OCI-LY7 (cell line): ENCODE data around the gene CEP63. TPM values are rescaled to one million over a fixed set of nuclear protein-coding genes. Genes with fewer than 3 reads are reported as not detected.

Experiments
- BruUV-seq: library from RNA; stranded (reverse); fragments of 400-500 nt; replicated peaks from 2 replicates; lab custom pipeline; 2021; lab: Mats Ljungman, UMichigan
- CTCF ChIA-PET: fragments of 300-600 bp; sonication (Branson Sonifier 250); formaldehyde crosslinking; loops from one replicate; lab custom pipeline; 2022; ENCODE audit warnings: antibody characterized with exemption; ENCODE audit not compliant: unreplicated experiment; lab: Charles Lee
- POLR2A ChIA-PET: fragments of 300-600 bp; sonication (Branson Sonifier 250); formaldehyde crosslinking; loops from one replicate; lab custom pipeline; 2022; ENCODE audit warnings: antibody characterized with exemption; lab: Charles Lee
- DNase-seq: peaks from one replicate; pipeline ENCODE4 v3.0.0-alpha.2; 2015; ENCODE audit warnings: low spot score
- H2AFZ ChIP-seq: fragments of 200-600 bp; sonication (generic), shearing (Covaris generic); 2 replicates; pipeline ENCODE4 v1.6.1; 2014; ENCODE audit warnings: mild to moderate bottlenecking, antibody characterized with exemption, low read length, moderate library complexity
- H3K27ac ChIP-seq: fragments of 200-600 bp; sonication (generic); 2 replicates; pipeline ENCODE4 v1.5.1; 2014; ENCODE audit warnings: mixed run types, low read depth, mild to moderate bottlenecking, moderate library complexity, low read length, inconsistent platforms; ENCODE audit not compliant: poor library complexity, severe bottlenecking
- H3K36me3 ChIP-seq: fragments of 200-600 bp; sonication (generic); 2 replicates; pipeline ENCODE4 v1.6.1; 2014; ENCODE audit warnings: mild to moderate bottlenecking, antibody characterized with exemption, low read length, moderate library complexity, mixed read lengths; ENCODE audit not compliant: insufficient read depth
- H3K4me1 ChIP-seq: fragments of 200-600 bp; sonication (generic); 2 replicates; pipeline ENCODE4 v1.5.1; 2014; ENCODE audit warnings: mild to moderate bottlenecking, low read length; ENCODE audit not compliant: insufficient read depth, poor library complexity, severe bottlenecking
- H3K4me2 ChIP-seq: fragments of 200-600 bp; sonication (generic); 2 replicates; pipeline ENCODE4 v1.6.1; 2014; ENCODE audit warnings: mild to moderate bottlenecking, low read length
- H3K4me3 ChIP-seq: fragments of 200-600 bp; sonication (generic); 2 replicates; pipeline ENCODE4 v1.5.1; 2014; ENCODE audit warnings: mild to moderate bottlenecking, low read depth, low read length; ENCODE audit not compliant: poor library complexity, severe bottlenecking
- H3K79me2 ChIP-seq: fragments of 200-600 bp; sonication (generic); 2 replicates; pipeline ENCODE4 v1.6.1; 2016; ENCODE audit warnings: low read depth, mild to moderate bottlenecking, low read length, moderate library complexity, mixed read lengths; ENCODE audit not compliant: insufficient read depth
- H3K9me2 ChIP-seq: fragments of 200-600 bp; sonication (generic); 2 replicates; pipeline ENCODE4 v1.6.1; 2016; ENCODE audit warnings: mild to moderate bottlenecking, low read length, mixed read lengths; ENCODE audit not compliant: insufficient read depth
- H3K9me3 ChIP-seq: fragments of 200-600 bp; sonication (generic); 2 replicates; pipeline ENCODE4 v1.6.1; 2014; ENCODE audit warnings: mild to moderate bottlenecking, mixed run types, low read length, mixed read lengths
- H4K20me1 ChIP-seq: fragments of 200-600 bp; sonication (generic); 2 replicates; pipeline ENCODE4 v1.6.1; 2014; ENCODE audit warnings: mild to moderate bottlenecking, antibody characterized with exemption, low read length, moderate library complexity, mixed read lengths; ENCODE audit not compliant: insufficient read depth
- CTCF ChIP-seq: fragments of 200-600 bp; sonication (generic); conservative IDR thresholded peaks from 2 replicates; pipeline ENCODE4 v1.5.1; 2014; ENCODE audit warnings: mild to moderate bottlenecking, antibody characterized with exemption, low read length, moderate library complexity, mixed read lengths
- EZH2phosphoT487 ChIP-seq: fragments of 200-600 bp; sonication (generic); IDR thresholded peaks from 2 replicates; pipeline ENCODE4 v1.6.1; 2018; ENCODE audit warnings: low read depth, borderline replicate concordance, mild to moderate bottlenecking, mixed run types, antibody characterized with exemption, low read length, moderate library complexity, mixed read lengths
- intact Hi-C: fragments of 100-400 bp; cut with micrococcal nuclease; formaldehyde crosslinking; loops from one replicate; pipeline ENCODE4 v1.10.0; 2022; ENCODE audit not compliant: unreplicated experiment
- total RNA-seq, 2 experiments: library from RNA; depleted of rRNA in 1 of 2; stranded (reverse); fragments of >200 nt in 1 of 2; shearing (Covaris generic) in 1 of 2; gene quantifications; 2 replicates each; pipeline ENCODE4 v1.2.3, GENCODE V29; 2014 to 2022

The CEP63 gene
- total RNA-seq, 2 experiments from 2014 or later = 42.8 to 45.7 TPM

GRCh38 chr3:134623615-134624245 is 137.9 kb downstream of the CEP63 start:
- DNase-seq = no peak
- Histone ChIP-seq H3K27ac (no peak overlapping the region), H4K20me1 (no peaks in the 10 kb centered on the region), H3K4me1 (no peaks in the 10 kb centered on the region), H3K36me3 (no peaks in the 10 kb centered on the region), H3K4me2 (no peak overlapping the region), H3K9me3 (no peaks in the 10 kb centered on the region), H3K9me2 (no peaks in the 10 kb centered on the region), H3K4me3 (no peak overlapping the region), H2AFZ (no peak overlapping the region), H3K79me2 (no peaks in the 10 kb centered on the region)
- TF ChIP-seq EZH2phosphoT487 (no peak), CTCF (no peak)
- no TSS peak for BruUV-seq
- intact Hi-C loops = no loop called here
- ChIA-PET CTCF (interaction anchor here (1.1 kb wide), 1 partner anchor 31 kb away, joined by 3 read pairs; no protein-coding TSS in a partner anchor), POLR2A (no interaction called here)

Other genes with a start within 250 kb of the CEP63 start
- gene RYK, start 235.2 kb upstream of the CEP63 start, total RNA-seq (2014; rRNA removed; shearing (Covaris generic)) = 24.8 and 25.0 TPM in 2 replicates
- gene RYK, start 235.2 kb upstream of the CEP63 start, total RNA-seq (2022) = 22.5 and 25.5 TPM in 2 replicates
- gene AMOTL2, start 111.6 kb upstream of the CEP63 start, total RNA-seq (2014; rRNA removed; shearing (Covaris generic)) = not detected in 2 replicates
- gene AMOTL2, start 111.6 kb upstream of the CEP63 start, total RNA-seq (2022) = not detected in 2 replicates
- 29.8 and 57.8 TPM in 2 replicates for gene ANAPC13, start 72 bp upstream of the CEP63 start, total RNA-seq (2014; rRNA removed; shearing (Covaris generic))
- gene ANAPC13, start 72 bp upstream of the CEP63 start, total RNA-seq (2022) = 48.1 and 50.6 TPM in 2 replicates
- not detected in 2 replicates for gene KY, start 165.0 kb downstream of the CEP63 start, total RNA-seq (2014; rRNA removed; shearing (Covaris generic))
- gene KY, start 165.0 kb downstream of the CEP63 start, total RNA-seq (2022) = not detected in 2 replicates